ENCODE measurements around the gene NAV2.

NAV2 gene

GRCh38 chr11:19785265-19785664 lies 72.6 kb downstream of the NAV2 start:
- no peak for DNase-seq

- no peak for DNase-seq
Measured at GRCh38 chr11:19786644-19787043, 74.0 kb downstream of the NAV2 start.

GRCh38 chr11:19788435-19788834 lies 75.8 kb downstream of the NAV2 start:
- DNase-seq, result no peak

- no peak for DNase-seq
Measured at GRCh38 chr11:19789245-19789644, 76.6 kb downstream of the NAV2 start.

- no peak for DNase-seq
Measured at GRCh38 chr11:19789835-19790710, 77.4 kb downstream of the NAV2 start.

- no peak for DNase-seq
Measured at GRCh38 chr11:19790831-19791552, 78.4 kb downstream of the NAV2 start.

GRCh38 chr11:19792510-19792909 lies 79.9 kb downstream of the NAV2 start:
- no peak for DNase-seq

GRCh38 chr11:19793326-19793725 lies 80.7 kb downstream of the NAV2 start:
- DNase-seq, result no peak

GRCh38 chr11:19794161-19794560 lies 81.5 kb downstream of the NAV2 start:
- DNase-seq, result no peak

GRCh38 chr11:19795082-19795481 lies 82.4 kb downstream of the NAV2 start:
- no peak for DNase-seq

GRCh38 chr11:19800162-19800561 lies 87.5 kb downstream of the NAV2 start:
- no peak for DNase-seq

- DNase-seq, result no peak
Measured at GRCh38 chr11:19800714-19801519, 88.3 kb downstream of the NAV2 start.

GRCh38 chr11:19802773-19803293 lies 90.2 kb downstream of the NAV2 start:
- DNase-seq, result no peak

GRCh38 chr11:19803506-19803998 lies 90.9 kb downstream of the NAV2 start:
- DNase-seq, result no peak

GRCh38 chr11:19805376-19805775 lies 92.7 kb downstream of the NAV2 start:
- DNase-seq, result no peak

- DNase-seq, result no peak
Measured at GRCh38 chr11:19805827-19806226, 93.2 kb downstream of the NAV2 start.

GRCh38 chr11:19806251-19806650 lies 93.6 kb downstream of the NAV2 start:
- DNase-seq, result no peak

- no peak for DNase-seq
Measured at GRCh38 chr11:19808076-19808911, 95.7 kb downstream of the NAV2 start.

GRCh38 chr11:19810852-19811251 lies 98.2 kb downstream of the NAV2 start:
- no peak for DNase-seq

GRCh38 chr11:19811380-19811779 lies 98.7 kb downstream of the NAV2 start:
- no peak for DNase-seq

- DNase-seq, result no peak
Measured at GRCh38 chr11:19812096-19812495, 99.5 kb downstream of the NAV2 start.

- no peak for DNase-seq
Measured at GRCh38 chr11:19812710-19813109, 100.1 kb downstream of the NAV2 start.
